Fibroblast of villous mesenchyme (primary cell): ENCODE results near the gene SSTR5. TPM values are rescaled to one million over a fixed set of nuclear protein-coding genes. Genes with fewer than 3 reads are reported as not detected.

ENCODE experiments used
- DNase-seq: peaks from one replicate; pipeline ENCODE4 v3.0.0-alpha.2; 2010; ENCODE audit warnings: low read depth
- H3K4me3 ChIP-seq: 2 replicates; pipeline ENCODE4 v1.5.1; 2011; ENCODE audit warnings: low read depth, mild to moderate bottlenecking, low read length
- CTCF ChIP-seq: IDR thresholded peaks from 2 replicates; pipeline ENCODE4 v1.5.1; 2012; ENCODE audit warnings: low read depth, mild to moderate bottlenecking, low read length; ENCODE audit not compliant: insufficient read depth
- total RNA-seq: library from RNA; depleted of rRNA; stranded (reverse); fragments of >200 nt; gene quantifications from 2 replicates; pipeline ENCODE4 v1.2.3, GENCODE V29; 2012

SSTR5 gene
- total RNA-seq, 1 donor = not detected

GRCh38 chr16:1095450-1096168 is 23.1 kb downstream of the SSTR5 start:
- no peak for DNase-seq
- no peak overlapping the region for H3K4me3 ChIP-seq
- no peak for TF ChIP-seq CTCF

- no peak for TF ChIP-seq CTCF
- DNase-seq = no peak
These were observed 23.9 kb downstream of the SSTR5 start, which contains the start of gene C1QTNF8 for GRCh38 chr16:1096169-1097082. TSS of gene C1QTNF8 (minus strand) at chr16:1096244. CDS start at chr16:1094922, 1,322 bp downstream.

GRCh38 chr16:1097156-1097555 is 24.6 kb downstream of the SSTR5 start:
- H3K4me3 ChIP-seq = no peak overlapping the region
- TF ChIP-seq CTCF = no peak
- DNase-seq = no peak

More at GRCh38 chr16:1096169-1097082, 23.9 kb downstream of the SSTR5 start, which contains the start of gene C1QTNF8:
- H3K4me3 ChIP-seq = no peak within 1 kb of the TSS

GRCh38 chr16:1097800-1098199 is 25.3 kb downstream of the SSTR5 start:
- H3K4me3 ChIP-seq = no peak overlapping the region
- DNase-seq = no peak
- no peak for TF ChIP-seq CTCF

GRCh38 chr16:1098266-1098991 is 25.9 kb downstream of the SSTR5 start:
- no peak for DNase-seq
- H3K4me3 ChIP-seq = no peak overlapping the region
- no peak for TF ChIP-seq CTCF
